ENCODE results near the gene EGFL7.

DNA sequence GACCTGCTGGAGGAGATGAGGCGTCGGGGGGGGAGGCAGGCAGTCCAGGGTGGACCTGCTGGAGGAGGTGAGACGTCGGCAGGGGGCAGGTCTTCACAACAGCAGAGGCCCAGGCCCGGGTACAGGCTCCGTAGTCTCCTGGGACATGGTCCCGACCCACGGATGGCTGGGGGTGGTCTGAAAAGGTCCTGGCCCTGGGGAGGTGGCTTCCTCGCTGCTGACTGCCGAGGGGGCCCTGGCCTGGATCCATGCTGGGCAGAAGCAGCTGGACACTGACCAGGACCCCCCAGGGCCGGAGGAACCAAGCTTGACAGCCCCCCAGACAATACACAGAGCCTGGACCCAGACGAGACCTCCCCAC is 8.5 kb downstream of the EGFL7 start:
- TF ChIP-seq FOXM1 (IDR thresholded peaks at IDR 0.05; ENCODE audit: low read depth) (no peak), GATA2 (CRISPR knock-in tag; IDR thresholded peaks at IDR 0.05) (no peak), MEF2A (IDR thresholded peaks at IDR 0.05; ENCODE audit: borderline replicate concordance, low read depth) (no peak), RCOR1 (IDR thresholded peaks at IDR 0.05; ENCODE audit: low read length) (no peak)
- TF ChIP-seq, protein P1, sequence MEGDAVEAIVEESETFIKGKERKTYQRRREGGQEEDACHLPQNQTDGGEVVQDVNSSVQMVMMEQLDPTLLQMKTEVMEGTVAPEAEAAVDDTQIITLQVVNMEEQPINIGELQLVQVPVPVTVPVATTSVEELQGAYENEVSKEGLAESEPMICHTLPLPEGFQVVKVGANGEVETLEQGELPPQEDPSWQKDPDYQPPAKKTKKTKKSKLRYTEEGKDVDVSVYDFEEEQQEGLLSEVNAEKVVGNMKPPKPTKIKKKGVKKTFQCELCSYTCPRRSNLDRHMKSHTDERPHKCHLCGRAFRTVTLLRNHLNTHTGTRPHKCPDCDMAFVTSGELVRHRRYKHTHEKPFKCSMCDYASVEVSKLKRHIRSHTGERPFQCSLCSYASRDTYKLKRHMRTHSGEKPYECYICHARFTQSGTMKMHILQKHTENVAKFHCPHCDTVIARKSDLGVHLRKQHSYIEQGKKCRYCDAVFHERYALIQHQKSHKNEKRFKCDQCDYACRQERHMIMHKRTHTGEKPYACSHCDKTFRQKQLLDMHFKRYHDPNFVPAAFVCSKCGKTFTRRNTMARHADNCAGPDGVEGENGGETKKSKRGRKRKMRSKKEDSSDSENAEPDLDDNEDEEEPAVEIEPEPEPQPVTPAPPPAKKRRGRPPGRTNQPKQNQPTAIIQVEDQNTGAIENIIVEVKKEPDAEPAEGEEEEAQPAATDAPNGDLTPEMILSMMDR (IDR thresholded peaks at IDR 0.05): no peak
- TF ChIP-seq, protein P2, sequence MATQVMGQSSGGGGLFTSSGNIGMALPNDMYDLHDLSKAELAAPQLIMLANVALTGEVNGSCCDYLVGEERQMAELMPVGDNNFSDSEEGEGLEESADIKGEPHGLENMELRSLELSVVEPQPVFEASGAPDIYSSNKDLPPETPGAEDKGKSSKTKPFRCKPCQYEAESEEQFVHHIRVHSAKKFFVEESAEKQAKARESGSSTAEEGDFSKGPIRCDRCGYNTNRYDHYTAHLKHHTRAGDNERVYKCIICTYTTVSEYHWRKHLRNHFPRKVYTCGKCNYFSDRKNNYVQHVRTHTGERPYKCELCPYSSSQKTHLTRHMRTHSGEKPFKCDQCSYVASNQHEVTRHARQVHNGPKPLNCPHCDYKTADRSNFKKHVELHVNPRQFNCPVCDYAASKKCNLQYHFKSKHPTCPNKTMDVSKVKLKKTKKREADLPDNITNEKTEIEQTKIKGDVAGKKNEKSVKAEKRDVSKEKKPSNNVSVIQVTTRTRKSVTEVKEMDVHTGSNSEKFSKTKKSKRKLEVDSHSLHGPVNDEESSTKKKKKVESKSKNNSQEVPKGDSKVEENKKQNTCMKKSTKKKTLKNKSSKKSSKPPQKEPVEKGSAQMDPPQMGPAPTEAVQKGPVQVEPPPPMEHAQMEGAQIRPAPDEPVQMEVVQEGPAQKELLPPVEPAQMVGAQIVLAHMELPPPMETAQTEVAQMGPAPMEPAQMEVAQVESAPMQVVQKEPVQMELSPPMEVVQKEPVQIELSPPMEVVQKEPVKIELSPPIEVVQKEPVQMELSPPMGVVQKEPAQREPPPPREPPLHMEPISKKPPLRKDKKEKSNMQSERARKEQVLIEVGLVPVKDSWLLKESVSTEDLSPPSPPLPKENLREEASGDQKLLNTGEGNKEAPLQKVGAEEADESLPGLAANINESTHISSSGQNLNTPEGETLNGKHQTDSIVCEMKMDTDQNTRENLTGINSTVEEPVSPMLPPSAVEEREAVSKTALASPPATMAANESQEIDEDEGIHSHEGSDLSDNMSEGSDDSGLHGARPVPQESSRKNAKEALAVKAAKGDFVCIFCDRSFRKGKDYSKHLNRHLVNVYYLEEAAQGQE (IDR thresholded peaks at IDR 0.05; ENCODE audit: low read depth, low read length): no peak

All from SK-N-SH (cell line).